Mesenchymal stem cell (in vitro differentiated cells and primary cell): ENCODE results near the gene NMB. TPM values are rescaled to one million over a fixed set of nuclear protein-coding genes. Genes with fewer than 3 reads are reported as not detected.

Experiments
- DNase-seq: peaks from one replicate; pipeline ENCODE4 v3.0.0-alpha.2; 2013
- H2AFZ ChIP-seq: one replicate; pipeline ENCODE4 v1.6.1; 2013; ENCODE audit warnings: low read depth, mild to moderate bottlenecking, control low read depth, inconsistent platforms, low read length, moderate library complexity
- H2AK5ac ChIP-seq: 2 replicates; pipeline ENCODE4 v1.6.1; 2013; ENCODE audit warnings: low read length, moderate library complexity, mild to moderate bottlenecking, inconsistent platforms; ENCODE audit not compliant: severe bottlenecking
- H2BK120ac ChIP-seq: one replicate; pipeline ENCODE4 v1.6.1; 2013; ENCODE audit warnings: low read depth, mild to moderate bottlenecking, inconsistent platforms, low read length, moderate library complexity
- H2BK12ac ChIP-seq, 2 experiments: one replicate each; pipeline ENCODE4 v1.6.1; 2013; ENCODE audit warnings: inconsistent platforms in 2 of 2, low read length in 2 of 2, mild to moderate bottlenecking in 2 of 2, moderate library complexity in 2 of 2, control low read depth in 1 of 2
- H2BK15ac ChIP-seq: one replicate; pipeline ENCODE4 v1.6.1; 2013; ENCODE audit warnings: mild to moderate bottlenecking, low read depth, inconsistent platforms; ENCODE audit not compliant: poor library complexity, severe bottlenecking
- H2BK5ac ChIP-seq: 2 replicates; pipeline ENCODE4 v1.6.1; 2013; ENCODE audit warnings: low read depth, mild to moderate bottlenecking, low read length, control low read depth, inconsistent platforms; ENCODE audit not compliant: poor library complexity, severe bottlenecking
- H3K14ac ChIP-seq, 2 experiments: one replicate each; pipeline ENCODE4 v1.6.1; 2013; ENCODE audit warnings: inconsistent platforms in 2 of 2, low read length in 2 of 2, control low read depth in 1 of 2, mild to moderate bottlenecking in 1 of 2, moderate library complexity in 1 of 2
- H3K18ac ChIP-seq, 2 experiments: one replicate each; pipeline ENCODE4 v1.6.1; 2013; ENCODE audit warnings: inconsistent platforms in 2 of 2, low read length in 2 of 2, control low read depth in 1 of 2, low read depth in 1 of 2, mild to moderate bottlenecking in 1 of 2
- H3K23ac ChIP-seq, 2 experiments: one replicate each; pipeline ENCODE4 v1.6.1; 2013; ENCODE audit warnings: inconsistent platforms in 2 of 2, low read length in 2 of 2, mild to moderate bottlenecking in 2 of 2, moderate library complexity in 2 of 2, control low read depth in 1 of 2
- H3K27ac ChIP-seq: 2 replicates; pipeline ENCODE4 v1.5.1; 2013; ENCODE audit warnings: mild to moderate bottlenecking, moderate library complexity, low read length, control low read depth, inconsistent platforms; ENCODE audit not compliant: poor library complexity, severe bottlenecking
- H3K27me3 ChIP-seq, 2 experiments: 2 replicates each; pipeline versions ENCODE4 v1.6.1 to v1.7.0; 2013; ENCODE audit warnings: low read length in 2 of 2, mild to moderate bottlenecking in 2 of 2, moderate library complexity in 2 of 2, control low read depth in 1 of 2, inconsistent platforms in 1 of 2; ENCODE audit not compliant: control insufficient read depth in 1 of 2, insufficient read depth in 1 of 2
- H3K36me3 ChIP-seq, 2 experiments: 2 replicates each; pipeline versions ENCODE4 v1.6.1 to v1.7.0; 2013; ENCODE audit warnings: low read length in 2 of 2, control low read depth in 1 of 2, inconsistent platforms in 1 of 2, low read depth in 1 of 2, mild to moderate bottlenecking in 1 of 2; ENCODE audit not compliant: insufficient read depth in 2 of 2, control insufficient read depth in 1 of 2
- H3K4ac ChIP-seq, 2 experiments: one replicate each; pipeline ENCODE4 v1.6.1; 2013; ENCODE audit warnings: inconsistent platforms in 2 of 2, low read length in 2 of 2, mild to moderate bottlenecking in 2 of 2, moderate library complexity in 2 of 2, control low read depth in 1 of 2, low read depth in 1 of 2
- H3K4me1 ChIP-seq: 2 replicates; pipeline ENCODE4 v1.6.1; 2013; ENCODE audit warnings: low read depth, low read length, control low read depth; ENCODE audit not compliant: control insufficient read depth, insufficient read depth
- H3K4me2 ChIP-seq: 2 replicates; pipeline ENCODE4 v1.6.1; 2013; ENCODE audit warnings: low read length, mild to moderate bottlenecking, inconsistent platforms; ENCODE audit not compliant: poor library complexity, severe bottlenecking
- H3K4me3 ChIP-seq, 2 experiments: 2 replicates each; pipeline versions ENCODE4 v1.5.1 to v1.7.0; 2013; ENCODE audit warnings: low read length in 2 of 2, mild to moderate bottlenecking in 2 of 2, control low read depth in 1 of 2, low read depth in 1 of 2; ENCODE audit not compliant: insufficient read depth in 1 of 2
- H3K79me1 ChIP-seq: replicated peaks from 2 replicates; pipeline ENCODE4 v1.6.1; 2013; ENCODE audit warnings: mild to moderate bottlenecking, control low read depth, low read length, inconsistent platforms; ENCODE audit not compliant: poor library complexity, severe bottlenecking
- H3K9ac ChIP-seq: 2 replicates; pipeline ENCODE4 v1.7.0; 2013; ENCODE audit warnings: mild to moderate bottlenecking, low read length, moderate library complexity
- H3K9me3 ChIP-seq: 2 replicates; pipeline ENCODE4 v1.7.0; 2013; ENCODE audit warnings: mild to moderate bottlenecking, low read length; ENCODE audit not compliant: control insufficient read depth
- H4K8ac ChIP-seq: one replicate; pipeline ENCODE4 v1.6.1; 2013; ENCODE audit warnings: inconsistent platforms, mild to moderate bottlenecking, low read length, moderate library complexity
- H4K91ac ChIP-seq: one replicate; pipeline ENCODE4 v1.6.1; 2013; ENCODE audit warnings: mild to moderate bottlenecking, low read length, inconsistent platforms
- WGBS: methylation state at CpG from one replicate; pipeline ENCODE4 v1.1.7; 2013; ENCODE audit warnings: mixed read lengths; 5-methylcytosine and 5-hydroxymethylcytosine counted together
- polyA plus RNA-seq, 2 experiments: library from polyadenylated mRNA; stranded (reverse); fragments of 200-250 nt; gene quantifications; one replicate each; pipeline ENCODE4 v1.2.3, GENCODE V29; 2013

Gene NMB
- polyA plus RNA-seq (2013, experiment 1 of 2): 4.5 TPM
- polyA plus RNA-seq (2013, experiment 2 of 2): 4.7 TPM

DNA sequence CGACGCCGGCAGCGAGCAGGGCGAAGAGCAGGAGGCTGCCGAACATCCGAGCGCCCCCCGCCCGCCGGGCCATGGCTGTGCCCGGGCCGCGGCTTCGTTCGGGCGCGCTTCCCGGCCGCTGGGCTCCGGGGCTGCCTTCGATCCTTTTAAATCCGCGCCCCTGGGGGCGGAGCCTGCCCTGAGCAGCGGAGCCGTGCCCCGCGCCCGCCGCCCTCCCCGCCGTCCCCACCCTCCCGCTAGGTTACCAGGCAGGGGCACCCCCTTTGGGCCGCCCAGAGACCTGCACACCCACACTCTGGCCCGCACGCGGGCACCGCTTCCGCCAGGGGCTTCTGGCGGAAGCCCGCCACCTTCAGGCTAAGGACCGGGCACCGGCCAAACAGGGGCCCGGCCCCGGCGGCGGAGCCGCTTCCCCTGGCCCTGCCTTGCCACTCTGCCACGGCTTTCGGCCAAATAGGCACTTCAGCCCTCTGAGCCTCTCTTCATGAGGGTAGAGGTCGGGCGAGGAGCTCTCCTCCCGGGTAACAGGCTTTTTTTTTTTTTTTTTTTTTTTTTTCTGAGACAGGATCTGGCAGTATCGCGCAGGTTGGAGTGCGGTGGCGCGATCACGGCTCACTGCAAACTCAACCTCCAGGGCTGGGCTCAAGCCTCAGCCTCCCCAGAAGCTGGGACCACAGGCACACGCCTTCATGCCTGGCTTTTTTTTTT, at the start of gene NMB:
TSS of gene NMB (minus strand) at position 120 of the 708 bp plus-strand sequence. CDS start at position 73, 47 bp downstream.
- peak within 1 kb of the TSS in 1 of 2 experiments; percentile 48 for H3K4ac ChIP-seq
- no peak within 1 kb of the TSS for H2BK15ac ChIP-seq
- no peaks in the 10 kb centered on the region for H3K9me3 ChIP-seq
- 4% methylated on average over 39 of the region's 61 CpGs for WGBS
- peaks cover 6% of the 10 kb centered on the region for H3K79me1 ChIP-seq
- H4K8ac ChIP-seq: peak within 1 kb of the TSS; percentile 41
- H3K23ac ChIP-seq: peak within 1 kb of the TSS in 1 of 2 experiments; percentile 61
- H3K18ac ChIP-seq: peak within 1 kb of the TSS; percentile 6 to 72
- H2BK120ac ChIP-seq: no peak within 1 kb of the TSS
- peak within 1 kb of the TSS; percentile 44 for H2AFZ ChIP-seq
- no peaks in the 10 kb centered on the region for H3K27me3 ChIP-seq
- H2AK5ac ChIP-seq: no peak within 1 kb of the TSS
- peak within 1 kb of the TSS; percentile 85 for H3K9ac ChIP-seq
- peak within 1 kb of the TSS; percentile 33 for H2BK5ac ChIP-seq
- H4K91ac ChIP-seq: no peak within 1 kb of the TSS
- peak within 1 kb of the TSS; percentile 70 for H3K27ac ChIP-seq
- peak within 1 kb of the TSS; percentile 88 for H3K4me2 ChIP-seq
- H2BK12ac ChIP-seq: peak within 1 kb of the TSS in 1 of 2 experiments; percentile 43
- peak within 1 kb of the TSS; percentile 58 to 78 for H3K4me3 ChIP-seq
- peaks cover 17% of the 10 kb centered on the region for H3K4me1 ChIP-seq
- peak within 1 kb of the TSS in 1 of 2 experiments; percentile 66 for H3K14ac ChIP-seq
- peaks cover 4 to 13% of the 10 kb centered on the region in 2 experiments for H3K36me3 ChIP-seq
- DNase-seq: peak; percentile 82

- Histone ChIP-seq H3K18ac (no peak overlapping the region), H3K4ac (no peak overlapping the region), H3K27me3 (no peaks in the 10 kb centered on the region), H2BK12ac (no peak overlapping the region), H3K14ac (no peak overlapping the region), H3K36me3 (peaks cover 0 to 18% of the 10 kb centered on the region in 2 experiments), H2AFZ (no peak overlapping the region), H3K4me2 (no peak overlapping the region), H4K91ac (no peak overlapping the region), H3K9ac (no peak overlapping the region), H3K23ac (no peak overlapping the region), H3K27ac (no peak overlapping the region), H2BK5ac (no peak overlapping the region), H3K4me3 (no peak overlapping the region), H4K8ac (no peak overlapping the region), H3K79me1 (peaks cover 8% of the 10 kb centered on the region), H2BK120ac (no peak overlapping the region), H3K4me1 (peaks cover 3% of the 10 kb centered on the region), H2BK15ac (no peak overlapping the region), H2AK5ac (no peak overlapping the region), H3K9me3 (no peaks in the 10 kb centered on the region)
- 98% methylated on average over 4 of the region's 5 CpGs for WGBS
- no peak for DNase-seq
These were observed 45.8 kb upstream of the NMB start for GRCh38 chr15:84703808-84704207.

DNA sequence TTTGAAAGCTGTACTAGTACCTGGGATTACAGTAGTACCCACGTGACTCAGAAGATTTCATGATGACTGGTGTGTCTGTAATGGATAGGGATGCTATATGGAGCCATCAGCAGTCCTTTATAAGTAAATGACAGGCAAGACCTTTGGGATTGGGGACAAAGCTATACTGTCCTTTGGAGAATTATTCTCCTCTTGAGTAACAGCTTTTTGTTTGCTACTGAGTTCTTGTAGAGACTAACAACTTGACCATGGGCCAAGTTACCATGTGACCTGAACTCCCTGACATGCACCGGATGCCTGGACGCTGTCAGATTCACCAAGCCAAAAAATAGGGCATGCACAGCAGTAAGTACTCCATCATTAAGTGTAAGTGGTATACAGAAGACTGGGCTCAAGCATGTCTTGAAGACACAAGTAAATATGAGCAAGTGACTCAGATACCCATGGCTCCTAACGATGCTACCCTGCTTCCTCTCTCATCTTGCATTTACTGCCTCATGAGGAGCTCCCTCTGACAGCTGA, 45.0 kb upstream of the NMB start:
- H2BK15ac ChIP-seq: no peak overlapping the region
- no peak overlapping the region for H4K8ac ChIP-seq
- no peak overlapping the region for H3K18ac ChIP-seq
- H3K9me3 ChIP-seq: no peaks in the 10 kb centered on the region
- WGBS: 70% methylated on average over 4 of the region's 4 CpGs
- H3K4me2 ChIP-seq: no peak overlapping the region
- H3K4me3 ChIP-seq: no peak overlapping the region
- no peak overlapping the region for H3K23ac ChIP-seq
- no peak overlapping the region for H2BK5ac ChIP-seq
- no peak overlapping the region for H3K4ac ChIP-seq
- H4K91ac ChIP-seq: no peak overlapping the region
- H3K14ac ChIP-seq: no peak overlapping the region
- peak; percentile 83 for DNase-seq
- H2BK12ac ChIP-seq: no peak overlapping the region
- peaks cover 0 to 17% of the 10 kb centered on the region in 2 experiments for H3K36me3 ChIP-seq
- H2AK5ac ChIP-seq: no peak overlapping the region
- H3K27ac ChIP-seq: no peak overlapping the region
- H2BK120ac ChIP-seq: no peak overlapping the region
- H3K4me1 ChIP-seq: peaks cover 3% of the 10 kb centered on the region
- no peaks in the 10 kb centered on the region for H3K27me3 ChIP-seq
- no peak overlapping the region for H3K9ac ChIP-seq
- no peak overlapping the region for H2AFZ ChIP-seq
- H3K79me1 ChIP-seq: peaks cover 8% of the 10 kb centered on the region

DNA sequence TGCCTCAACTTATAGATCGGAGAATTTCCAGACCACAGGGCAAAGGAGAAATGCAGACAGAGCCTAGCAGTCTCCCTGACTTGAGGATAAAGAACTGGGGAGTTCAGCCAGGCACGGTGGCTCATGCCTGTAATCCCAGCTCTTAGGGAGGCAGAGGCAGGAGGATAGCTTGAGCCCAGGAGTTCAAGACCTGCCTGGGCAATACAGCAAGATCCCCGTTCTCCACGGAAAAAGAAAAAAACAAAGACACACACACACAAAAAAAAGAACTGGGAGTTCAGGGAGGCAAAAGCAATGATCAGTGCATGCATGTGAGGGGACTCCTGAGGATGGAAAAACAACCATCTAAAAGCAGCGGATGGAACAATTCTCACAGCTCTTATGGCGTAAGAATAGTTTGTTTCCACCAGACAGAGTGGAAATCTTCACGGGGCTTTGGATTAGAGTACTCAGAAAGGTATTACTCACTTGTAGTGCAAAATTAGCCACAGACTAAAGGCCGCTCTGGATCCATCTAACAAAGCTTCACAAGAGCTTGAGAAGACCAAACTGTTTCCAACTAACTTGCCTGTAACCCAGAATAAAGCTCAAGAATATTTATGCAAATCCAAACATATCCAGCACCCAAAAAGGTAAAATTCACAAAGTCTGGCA, 41.7 kb upstream of the NMB start:
- no peak overlapping the region for H2BK5ac ChIP-seq
- H3K36me3 ChIP-seq: peaks cover 0 to 10% of the 10 kb centered on the region in 2 experiments
- no peak overlapping the region for H2AFZ ChIP-seq
- H3K27me3 ChIP-seq: no peaks in the 10 kb centered on the region
- H4K91ac ChIP-seq: no peak overlapping the region
- DNase-seq: peak; percentile 25
- H3K23ac ChIP-seq: no peak overlapping the region
- H3K4me1 ChIP-seq: peaks cover 2% of the 10 kb centered on the region
- H3K27ac ChIP-seq: no peak overlapping the region
- no peak overlapping the region for H3K9ac ChIP-seq
- no peak overlapping the region for H3K18ac ChIP-seq
- no peak overlapping the region for H3K4me3 ChIP-seq
- no peak overlapping the region for H3K14ac ChIP-seq
- WGBS: 94% methylated on average over 5 of the region's 8 CpGs
- H2AK5ac ChIP-seq: no peak overlapping the region
- H4K8ac ChIP-seq: no peak overlapping the region
- no peak overlapping the region for H2BK12ac ChIP-seq
- H3K4me2 ChIP-seq: no peak overlapping the region
- no peak overlapping the region for H3K4ac ChIP-seq
- H2BK15ac ChIP-seq: no peak overlapping the region
- H2BK120ac ChIP-seq: no peak overlapping the region
- H3K79me1 ChIP-seq: peaks cover 3% of the 10 kb centered on the region
- H3K9me3 ChIP-seq: no peaks in the 10 kb centered on the region
